ENCODE measurements around the gene PPM1H.

- TF ChIP-seq CTCF (IDR thresholded peaks at IDR 0.05), result no peak
- no peak for TF ChIP-seq POLR2A (IDR thresholded peaks at IDR 0.05)
These were observed 43.8 kb upstream of the PPM1H start for GRCh38 chr12:62978768-62979167.
